Islet of Langerhans (tissue), 1 donor: ENCODE data around the gene TNFSF15.

Source experiments
- FAIRE-seq: peaks from one replicate; lab custom pipeline; 2011; peaks lifted over from hg19 to GRCh38; lab: Jason Lieb, UNC

The TNFSF15 gene

DNA sequence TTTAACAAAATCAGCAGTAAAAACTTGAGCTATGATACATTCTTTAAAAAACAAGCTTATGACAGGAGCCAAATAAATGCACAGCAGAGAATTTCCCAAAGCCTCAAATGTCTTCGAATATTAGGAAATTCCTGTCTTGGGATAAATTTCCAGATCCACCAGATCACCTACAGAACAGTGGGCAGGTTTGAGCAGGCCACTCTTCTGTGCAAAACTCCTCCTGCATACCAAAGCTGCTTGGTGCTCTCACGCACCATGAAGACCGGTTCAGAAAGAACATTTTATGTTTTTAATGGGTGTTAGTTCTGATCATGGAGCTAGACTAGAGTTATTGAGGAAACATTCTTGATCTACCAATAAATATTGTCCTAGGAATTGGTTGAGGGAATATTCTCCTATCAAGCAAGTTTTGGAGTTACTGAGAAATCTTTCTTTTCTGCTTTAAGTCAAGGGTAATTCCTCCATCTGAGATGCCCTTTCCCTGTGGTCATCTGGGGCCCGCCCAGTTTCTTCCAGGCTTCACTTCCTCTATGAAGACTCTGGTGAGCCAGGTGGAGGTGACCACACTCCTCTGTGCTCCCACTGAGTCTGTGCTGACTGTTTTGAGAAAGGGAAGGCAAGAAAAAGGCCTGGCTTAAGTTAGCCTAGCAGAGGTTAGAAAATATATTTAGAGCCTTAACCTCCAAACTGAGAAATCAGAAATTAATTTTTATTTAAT, 17.9 kb downstream of the TNFSF15 start:
- no peak for FAIRE-seq

DNA sequence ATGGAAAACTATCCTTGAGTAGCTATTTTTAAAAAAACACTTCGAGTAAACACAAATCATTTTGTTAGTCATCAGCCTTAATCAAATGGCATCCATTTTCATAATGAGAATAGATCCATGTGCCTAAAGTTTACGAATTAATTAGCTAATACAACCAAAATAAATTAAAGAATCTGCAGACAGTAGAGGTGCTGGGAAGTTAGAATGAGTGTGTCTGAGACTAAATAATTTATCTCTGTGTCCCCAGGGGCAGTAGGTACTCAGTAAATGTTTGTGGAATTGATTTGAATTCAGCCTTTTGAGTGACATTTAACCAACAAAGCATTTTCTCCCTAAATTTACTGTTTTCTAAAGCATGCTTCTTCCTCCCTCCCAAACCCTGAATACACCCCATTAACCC, 18.6 kb downstream of the TNFSF15 start:
- no peak for FAIRE-seq

DNA sequence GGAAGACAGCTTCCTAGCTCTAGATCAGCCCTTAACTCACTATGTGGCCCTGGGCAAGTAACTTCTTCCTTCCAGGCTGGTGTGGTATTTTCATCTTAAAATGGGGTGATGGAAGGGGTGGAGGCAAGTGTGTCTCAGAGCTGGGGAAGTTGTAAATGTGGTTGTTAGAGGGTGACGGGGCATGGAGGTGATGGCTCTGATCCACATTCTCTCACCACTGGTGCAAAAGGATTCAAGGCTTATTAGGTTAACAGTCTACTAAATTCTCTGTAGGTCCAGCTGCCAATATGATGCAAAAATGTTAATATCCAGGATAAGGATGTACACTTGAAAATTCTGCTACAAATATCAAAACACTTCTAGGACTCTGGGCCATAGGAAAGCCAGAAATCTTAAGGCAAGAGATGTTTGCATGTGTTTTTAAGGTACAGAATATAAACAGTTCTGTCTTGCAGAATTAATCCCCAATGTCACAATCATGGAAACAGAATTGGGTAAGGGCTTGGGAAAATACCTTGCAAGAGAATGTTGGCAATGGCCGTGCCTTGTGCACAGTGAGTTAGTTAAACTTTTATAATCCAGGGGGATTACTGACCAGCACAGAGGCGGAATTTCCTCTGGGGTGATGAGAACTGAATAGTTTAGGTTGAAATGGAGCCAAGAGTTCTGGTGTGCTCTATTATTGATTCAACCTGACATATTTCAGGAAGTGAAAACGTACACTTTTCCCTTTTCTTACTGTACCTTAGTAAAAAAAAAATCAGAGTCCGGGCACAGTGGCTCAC, 19.8 kb downstream of the TNFSF15 start:
- no peak for FAIRE-seq

DNA sequence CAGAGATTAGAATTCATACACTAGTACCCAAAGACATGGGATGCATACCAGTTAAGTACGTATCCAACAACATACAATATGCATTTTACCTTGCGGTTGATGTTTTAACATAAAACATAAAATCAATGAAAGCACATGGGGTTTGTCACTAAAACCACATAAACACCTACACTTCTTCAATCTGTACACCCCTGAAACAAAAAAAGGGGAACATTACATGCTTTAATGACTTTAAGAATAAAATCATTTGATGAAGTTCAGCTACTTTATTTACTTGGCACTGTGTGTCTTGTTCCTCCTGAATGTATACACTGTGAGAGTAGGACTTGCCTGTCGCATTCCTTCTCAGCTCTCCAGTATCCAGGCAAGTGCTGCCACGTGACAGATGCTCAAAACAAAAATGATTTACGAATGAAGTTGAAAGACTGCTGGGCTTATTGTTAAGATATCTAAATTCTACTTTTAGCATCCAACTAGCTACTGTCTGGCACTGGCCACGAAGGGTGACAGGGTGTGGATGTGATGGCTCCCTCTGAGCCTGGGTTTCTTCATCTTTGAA, 21.0 kb downstream of the TNFSF15 start:
- FAIRE-seq = no peak

DNA sequence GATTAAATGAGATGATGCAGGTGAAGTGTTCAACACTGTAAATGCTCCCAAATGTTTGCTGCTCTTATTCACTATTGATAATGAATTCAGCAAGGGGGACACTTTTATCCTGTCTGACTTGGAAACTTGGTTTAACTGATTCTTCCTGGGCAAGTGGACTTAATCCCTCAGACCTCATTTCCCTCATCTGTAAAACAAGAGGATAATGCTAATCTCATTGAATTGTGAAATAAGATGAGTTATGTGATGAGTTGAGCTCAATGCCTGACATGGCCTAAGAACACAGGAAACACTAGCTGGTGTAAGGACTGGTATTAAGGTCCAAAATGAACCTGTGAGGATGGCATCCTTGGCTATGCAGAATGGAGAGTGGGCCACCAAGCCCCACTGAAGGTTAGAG, 23.3 kb downstream of the TNFSF15 start:
- FAIRE-seq = no peak

DNA sequence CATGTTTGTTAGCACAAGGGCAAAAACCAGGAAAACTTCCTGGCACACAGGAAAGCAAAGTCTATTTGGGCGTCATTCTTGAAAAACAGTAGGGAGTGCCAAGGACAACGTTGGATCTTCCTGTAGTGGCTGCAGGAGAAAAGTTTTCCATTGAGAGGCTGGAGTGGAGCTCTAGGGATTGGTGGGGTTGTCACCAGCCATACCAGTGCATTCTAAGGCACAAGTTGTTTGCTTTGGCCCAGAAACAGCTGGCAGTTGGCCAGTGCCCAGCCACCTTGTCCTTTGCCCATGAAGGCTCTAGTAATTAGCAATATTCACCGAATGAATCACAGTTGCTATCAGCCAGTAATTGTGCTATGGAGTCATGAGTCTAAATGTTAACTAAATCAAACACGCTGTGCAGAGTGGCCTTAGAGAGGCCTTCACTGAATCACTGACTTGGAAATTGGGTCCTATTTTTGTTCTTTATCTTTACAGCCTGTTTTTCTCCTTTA, 26.4 kb downstream of the TNFSF15 start:
- peak; percentile 72 for FAIRE-seq

DNA sequence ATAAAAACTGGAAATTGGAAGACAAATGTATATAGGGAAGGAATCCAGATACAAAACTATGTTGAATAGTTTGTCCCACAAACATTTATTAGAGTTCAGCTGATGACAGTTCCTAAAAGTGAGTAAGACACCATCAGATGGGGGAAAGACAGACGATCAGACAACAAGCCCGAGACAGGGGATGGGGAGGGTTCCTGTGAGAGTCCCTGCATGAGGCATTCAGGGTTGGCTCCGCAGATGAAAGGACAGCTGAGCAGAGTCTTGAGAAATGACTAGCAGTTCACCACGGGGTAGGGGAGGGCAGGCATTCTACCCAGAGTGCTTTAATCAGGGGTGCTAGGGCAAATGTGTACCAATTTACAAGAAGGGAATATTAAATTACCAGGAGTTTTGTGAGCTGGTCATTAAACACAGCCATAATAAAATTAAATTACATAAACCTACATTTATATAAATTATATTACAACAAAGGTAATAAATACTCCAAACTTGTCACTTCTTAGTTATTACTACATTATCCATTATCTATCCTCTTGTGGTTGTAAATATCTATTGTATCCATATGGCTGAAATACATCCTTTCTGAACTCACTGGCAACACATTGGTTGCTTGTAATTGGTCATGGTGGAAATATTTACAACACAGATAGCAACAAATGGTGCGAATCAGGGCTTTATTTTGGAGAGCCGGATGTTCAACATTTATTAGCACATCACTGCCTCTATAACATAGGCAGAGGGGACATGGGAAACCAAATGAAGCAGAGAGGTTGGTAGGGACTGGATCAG, 27.8 kb downstream of the TNFSF15 start:
- FAIRE-seq = no peak

DNA sequence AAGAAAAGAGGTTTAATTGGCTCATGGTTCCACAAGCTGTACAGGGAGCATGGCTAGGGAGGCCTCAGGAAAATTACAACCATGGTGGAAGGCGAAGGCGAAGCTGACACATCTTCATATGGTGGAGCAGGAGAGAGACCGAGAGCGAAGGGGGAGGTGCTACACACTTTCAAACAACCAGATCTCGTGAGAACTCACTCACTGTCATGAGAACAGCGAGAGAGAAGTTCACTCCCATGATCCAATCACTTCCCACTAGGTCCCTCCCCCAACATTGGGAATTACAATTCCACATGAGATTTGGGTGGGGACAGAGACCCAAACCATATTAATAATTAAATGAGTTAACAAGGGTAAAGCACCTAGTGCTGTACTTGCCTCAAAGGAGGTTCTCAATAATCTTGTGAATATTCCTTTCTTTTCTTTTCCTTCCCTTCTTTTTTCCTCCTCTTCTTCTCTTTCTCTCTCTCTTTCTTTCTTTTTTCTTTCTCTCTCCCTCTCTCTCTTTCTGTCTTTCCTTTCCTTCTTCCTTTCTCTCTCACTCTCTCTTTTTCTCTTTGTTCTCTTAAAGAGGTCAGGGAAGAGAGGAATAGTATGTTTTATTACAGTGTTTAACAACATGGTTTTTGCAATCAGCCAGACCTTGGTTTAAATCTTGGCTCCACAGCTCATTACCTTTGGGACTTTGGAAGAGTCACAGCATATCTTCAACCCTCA, 29.0 kb downstream of the TNFSF15 start:
- FAIRE-seq = no peak

DNA sequence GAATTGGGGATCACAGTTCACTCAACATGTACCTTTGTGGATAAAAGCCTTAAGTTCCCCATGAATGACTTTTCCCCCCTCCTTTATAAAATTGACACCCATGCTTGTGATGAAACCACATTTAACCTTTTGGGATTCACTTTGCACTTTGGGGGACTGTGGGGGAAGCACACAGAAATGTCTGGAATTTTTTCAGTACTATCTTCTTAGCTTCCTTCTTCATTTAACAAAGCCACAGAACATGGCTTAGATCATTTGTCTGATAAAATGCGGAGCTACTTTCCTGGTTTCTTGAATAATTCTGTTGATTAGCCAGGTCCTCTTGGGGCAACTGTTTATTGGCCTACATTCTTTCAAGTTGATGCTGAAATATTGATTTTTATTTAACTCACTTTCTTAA, 29.9 kb downstream of the TNFSF15 start:
- no peak for FAIRE-seq

DNA sequence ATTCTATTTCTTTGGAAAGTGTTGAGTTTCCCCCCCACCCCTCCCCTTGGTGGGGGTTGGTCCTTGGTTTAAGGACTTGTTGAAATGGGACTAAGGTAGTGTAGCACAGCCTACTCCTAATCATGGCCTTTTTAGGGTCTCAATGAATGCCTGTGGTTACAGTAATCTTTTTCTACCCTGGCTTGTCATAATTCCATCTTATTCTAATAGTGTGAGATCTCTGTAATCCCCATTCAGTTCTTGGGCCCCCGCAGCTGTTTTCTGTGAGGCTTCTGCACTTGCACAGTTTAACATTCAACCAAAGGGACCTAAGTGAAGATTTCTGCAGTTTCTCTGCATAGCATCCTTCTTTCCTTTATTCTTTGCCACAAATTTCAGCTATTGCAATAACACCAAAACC, 30.7 kb downstream of the TNFSF15 start:
- no peak for FAIRE-seq

DNA sequence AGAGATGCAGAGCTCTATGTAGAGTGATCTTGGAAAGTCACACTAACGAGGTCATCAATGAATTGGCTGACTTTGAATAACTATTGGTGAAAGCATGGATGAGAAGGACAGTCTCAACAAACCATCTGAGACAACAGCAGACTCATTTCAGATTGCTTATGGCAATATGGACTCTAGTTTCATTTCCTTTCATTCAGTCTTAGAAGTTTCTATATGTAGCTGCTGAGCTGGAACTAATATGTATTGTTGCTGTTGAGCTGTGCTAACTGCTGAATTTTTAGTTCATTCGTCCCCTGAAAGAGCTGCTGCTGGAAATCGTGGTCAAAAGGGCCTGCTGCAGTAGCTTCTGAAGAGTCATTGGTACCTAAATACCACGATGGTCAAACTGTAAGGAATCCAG, 31.3 kb downstream of the TNFSF15 start:
- FAIRE-seq = no peak

DNA sequence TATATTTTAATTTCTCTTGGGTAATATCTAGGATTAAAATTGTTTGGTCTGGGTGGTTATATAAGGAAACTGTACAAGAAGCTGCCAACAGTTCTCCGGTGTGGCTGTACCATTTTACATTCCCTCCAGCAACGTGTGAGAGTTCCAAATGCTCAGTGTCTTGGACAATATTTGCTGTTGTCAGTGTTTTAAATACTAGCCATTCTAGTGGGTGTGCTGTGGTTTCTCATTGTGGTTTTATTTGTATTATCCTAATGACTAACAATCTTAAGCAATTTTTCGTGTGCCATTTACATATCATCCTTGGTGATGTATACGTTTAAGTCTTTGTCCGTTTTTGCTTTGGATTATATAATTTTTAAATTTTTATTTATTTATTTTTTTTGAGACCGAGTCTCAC, 34.0 kb downstream of the TNFSF15 start:
- FAIRE-seq = no peak

DNA sequence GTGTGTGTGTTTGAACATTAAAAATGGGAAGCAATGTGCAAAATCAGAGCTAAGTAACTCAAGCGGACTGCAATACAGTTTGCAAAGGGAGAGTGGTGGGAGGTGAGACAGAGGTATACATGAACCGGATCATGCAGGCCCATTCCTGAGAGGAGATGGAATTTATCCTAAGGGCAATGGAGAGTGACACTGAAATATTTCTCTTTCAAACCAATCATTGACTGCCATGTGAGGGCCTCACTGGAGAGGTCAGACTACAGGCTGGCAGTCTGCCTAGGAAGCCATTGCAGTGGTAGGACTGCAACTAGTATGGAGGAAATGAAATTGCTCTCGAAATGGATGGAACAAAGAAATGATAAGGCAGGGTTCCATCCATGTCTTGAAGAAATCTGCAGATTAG, 34.8 kb downstream of the TNFSF15 start:
- FAIRE-seq = no peak

DNA sequence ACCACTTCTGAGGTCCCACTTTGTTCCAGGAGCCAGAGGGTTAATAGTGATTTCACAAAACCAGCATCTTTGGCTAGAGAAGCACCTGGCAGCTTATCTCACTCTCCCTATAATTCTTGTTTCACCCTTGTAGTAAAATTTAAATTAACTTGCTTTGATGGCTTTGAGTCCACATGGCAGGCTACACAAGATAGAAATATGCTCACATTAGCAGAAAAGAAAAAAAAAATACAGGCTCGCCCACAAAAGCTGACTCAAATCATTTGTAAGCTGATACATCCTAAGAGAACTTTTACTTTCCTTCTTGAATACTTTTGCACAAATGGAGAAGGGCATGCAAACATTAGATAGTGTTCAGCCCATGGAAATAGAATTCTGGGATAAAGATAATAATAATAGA, 36.2 kb downstream of the TNFSF15 start:
- no peak for FAIRE-seq

DNA sequence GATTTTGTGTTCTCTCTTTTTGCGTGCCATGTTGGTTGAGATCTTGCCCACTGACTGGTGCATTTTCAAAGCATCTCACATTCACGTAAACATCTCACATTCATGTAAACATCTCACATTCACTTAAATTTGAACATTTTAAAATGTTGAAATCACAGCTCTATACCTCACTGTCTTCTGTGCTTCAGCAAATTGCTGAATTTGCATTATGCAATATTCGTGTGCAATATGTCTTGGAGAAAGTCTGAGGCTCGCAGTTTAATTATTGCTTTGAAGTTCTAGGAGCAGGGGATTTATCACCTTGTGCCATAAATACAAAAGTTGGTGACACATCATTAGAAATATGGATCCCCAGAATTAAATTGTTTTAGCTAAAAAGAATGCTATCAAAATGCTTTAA, 42.6 kb downstream of the TNFSF15 start:
- no peak for FAIRE-seq

DNA sequence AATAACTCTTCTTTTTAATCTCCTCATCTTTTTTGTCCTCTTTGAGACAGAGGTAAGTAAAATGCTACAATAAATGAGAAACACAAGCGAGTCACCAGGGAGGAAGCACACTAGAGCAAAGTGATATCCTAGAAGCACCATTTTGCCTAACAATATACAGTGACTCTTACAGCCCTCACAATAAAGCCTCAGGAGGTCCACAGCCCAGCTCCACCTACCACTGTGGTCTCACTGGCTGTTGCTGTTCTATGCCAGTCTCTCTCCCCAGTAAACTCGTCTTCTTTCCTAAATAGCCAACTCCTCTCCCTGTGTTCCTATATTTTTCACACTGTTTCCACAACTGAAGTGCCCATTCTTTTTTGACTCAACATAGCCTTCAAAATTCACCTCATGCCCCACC, 44.3 kb downstream of the TNFSF15 start:
- no peak for FAIRE-seq

DNA sequence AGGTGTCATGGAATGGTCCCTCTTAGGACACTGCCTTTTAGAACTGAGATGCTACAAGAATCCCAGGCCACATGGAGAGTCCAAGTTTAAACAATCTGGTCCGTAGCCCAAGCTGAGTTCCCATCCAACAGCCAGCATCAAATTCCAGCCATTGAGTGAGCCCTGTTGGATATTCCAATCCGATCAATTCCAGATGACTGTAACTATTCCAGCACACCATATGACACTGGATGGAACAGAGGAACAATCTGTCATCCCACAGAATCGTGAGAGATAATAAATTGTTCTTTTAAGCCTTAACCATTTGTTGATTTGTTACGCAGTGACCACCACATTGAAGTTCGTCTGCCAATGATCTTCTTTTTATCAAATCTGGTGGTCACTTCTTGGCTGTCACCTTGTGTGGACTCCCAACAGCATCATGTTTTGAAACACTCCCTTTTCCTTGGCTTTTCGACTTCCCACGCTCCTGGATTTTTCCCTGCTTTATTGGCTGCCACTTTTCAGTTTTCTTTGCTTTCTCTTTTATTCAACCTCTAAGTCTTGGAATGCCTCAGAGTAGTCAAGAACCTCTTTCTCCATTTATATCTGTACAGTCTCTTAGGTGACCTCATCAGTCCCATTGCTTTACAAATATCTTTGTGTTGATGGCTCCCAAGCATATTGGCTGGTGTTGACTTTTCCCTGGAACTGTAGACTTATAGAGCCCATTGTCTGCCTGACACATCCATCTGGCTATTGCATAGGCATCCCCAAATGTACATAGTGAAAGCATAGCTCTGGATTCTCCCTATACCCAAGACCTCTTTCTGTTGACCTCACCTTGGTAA, 46.1 kb downstream of the TNFSF15 start:
- FAIRE-seq = no peak

DNA sequence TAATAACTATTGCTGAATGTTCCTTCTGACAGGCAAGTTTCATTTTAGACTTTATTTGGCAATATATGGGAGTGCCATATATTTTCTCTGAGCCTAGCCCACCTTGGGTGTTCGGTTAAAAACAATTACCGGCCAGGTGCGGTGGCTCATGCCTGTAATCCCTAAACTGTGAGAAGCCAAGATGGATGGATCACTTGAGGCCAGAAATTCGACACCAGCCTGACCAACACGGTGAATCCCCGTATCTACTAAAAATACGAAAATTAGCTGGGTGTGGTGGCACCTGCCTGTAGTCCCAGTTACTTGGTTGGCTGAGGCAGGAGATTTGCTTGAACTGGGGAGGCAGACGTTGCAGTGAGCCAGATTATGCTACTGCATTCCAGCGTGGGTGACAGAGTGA, 47.9 kb downstream of the TNFSF15 start:
- no peak for FAIRE-seq

DNA sequence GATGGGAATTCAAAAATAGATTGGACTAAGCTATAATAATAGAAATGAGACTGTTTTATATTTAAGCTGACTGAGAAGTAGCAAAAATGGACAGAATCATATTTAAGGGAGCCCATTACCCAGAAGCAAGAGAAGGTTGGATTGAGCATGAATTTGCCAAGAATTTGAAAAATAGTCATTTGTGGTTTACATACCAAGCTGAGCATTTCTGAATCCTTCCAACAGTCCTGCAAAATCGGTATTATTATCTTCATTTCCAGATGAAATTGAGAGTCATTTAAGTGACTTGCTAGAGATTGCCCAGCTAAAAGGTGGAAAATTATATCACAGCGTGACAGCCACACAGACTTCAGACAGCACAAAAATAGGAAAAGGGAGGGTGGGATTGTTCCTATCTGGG, 48.4 kb downstream of the TNFSF15 start:
- FAIRE-seq = no peak

DNA sequence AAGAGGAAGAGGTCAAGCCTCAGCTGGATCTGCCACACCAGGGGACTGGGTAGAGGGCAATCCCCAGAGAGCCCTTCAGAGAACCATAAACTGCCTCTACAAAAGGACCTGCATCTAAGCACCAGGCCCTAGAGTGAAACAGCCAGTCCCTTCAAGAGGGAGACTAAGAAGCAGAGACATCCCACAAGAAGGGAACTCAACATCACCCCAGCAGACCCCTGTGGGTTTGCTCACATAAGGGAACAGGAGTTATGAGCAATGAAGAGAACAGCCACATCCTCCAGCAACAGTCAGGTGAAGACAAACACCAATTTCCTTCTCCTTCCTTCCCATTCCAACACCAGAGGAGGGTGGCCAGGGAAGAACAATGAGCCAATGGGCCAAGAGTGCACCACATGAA, 48.9 kb downstream of the TNFSF15 start:
- no peak for FAIRE-seq

DNA sequence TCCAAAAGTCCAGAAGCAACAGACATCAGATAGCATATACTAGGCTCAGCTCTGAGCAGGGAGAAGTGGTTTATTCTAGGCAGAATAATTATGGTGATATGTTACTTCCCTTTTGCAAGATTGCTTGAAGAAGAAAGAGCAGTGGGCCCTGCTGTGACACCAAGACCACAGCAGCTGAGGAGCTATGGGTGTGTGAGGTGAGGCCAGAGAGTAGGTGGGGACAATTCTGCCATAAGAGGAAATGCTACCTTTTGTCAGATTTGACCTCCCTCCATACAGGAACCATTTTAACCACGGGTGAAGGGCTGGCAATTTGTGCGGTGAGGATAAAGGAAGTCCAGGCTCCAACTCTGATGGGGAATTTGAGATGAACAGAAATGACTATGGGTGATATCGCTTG, 51.3 kb downstream of the TNFSF15 start:
- no peak for FAIRE-seq
